CD4-positive, alpha-beta T cell (primary cell): ENCODE data around the gene MIEF2. TPM values are rescaled to one million over a fixed set of nuclear protein-coding genes. Genes with fewer than 3 reads are reported as not detected.

Experiments used
- ATAC-seq: fragments of 200-7000 bp; cut with Tn5 transposase; one replicate; pipeline ENCODE4 v1.10.0; 2022; ENCODE audit warnings: mild to moderate bottlenecking; ENCODE audit not compliant: poor library complexity
- CTCF ChIA-PET: fragments of 350-600 bp; sonication (Branson Sonifier 250); formaldehyde crosslinking; loops from one replicate; lab custom pipeline; 2021; ENCODE audit warnings: antibody characterized with exemption, inconsistent platforms; lab: Charles Lee
- POLR2A ChIA-PET: fragments of 350-600 bp; sonication (Branson Sonifier 250); formaldehyde crosslinking; loops from one replicate; lab custom pipeline; 2021; ENCODE audit warnings: antibody characterized with exemption, inconsistent platforms; lab: Charles Lee
- DNase-seq, 14 experiments: peaks; one replicate each; pipeline ENCODE4 v3.0.0-alpha.2; 2013 to 2020; ENCODE audit warnings: mixed read lengths in 2 of 14
- H3K27ac ChIP-seq, 2 donors: one replicate each; pipeline versions ENCODE4 v1.5.1 to v1.7.0; 2013; ENCODE audit warnings: low read length in 2 of 2, low read depth in 1 of 2, mild to moderate bottlenecking in 1 of 2
- H3K27me3 ChIP-seq, 2 experiments: 1 replicate in 1 of 2; 2 replicates in 1 of 2; pipeline versions ENCODE4 v1.6.1 to v1.7.0; 2013; ENCODE audit warnings: low read length in 2 of 2, control low read depth in 1 of 2, mild to moderate bottlenecking in 1 of 2, moderate library complexity in 1 of 2; ENCODE audit not compliant: insufficient read depth in 2 of 2, control insufficient read depth in 1 of 2
- H3K36me3 ChIP-seq: one replicate; pipeline ENCODE4 v1.6.1; 2013; ENCODE audit warnings: low read length, control low read depth; ENCODE audit not compliant: insufficient read depth
- H3K4me1 ChIP-seq: one replicate; pipeline ENCODE4 v1.6.1; 2013; ENCODE audit warnings: low read length, control low read depth; ENCODE audit not compliant: insufficient read depth
- H3K4me3 ChIP-seq: one replicate; pipeline ENCODE4 v1.5.1; 2013; ENCODE audit warnings: mild to moderate bottlenecking, low read length, moderate library complexity
- H3K9me3 ChIP-seq, 2 experiments: 1 replicate in 1 of 2; 2 replicates in 1 of 2; pipeline versions ENCODE4 v1.6.1 to v1.7.0; 2013; ENCODE audit warnings: low read length in 2 of 2, mild to moderate bottlenecking in 2 of 2, control low read depth in 1 of 2, moderate library complexity in 1 of 2; ENCODE audit not compliant: control insufficient read depth in 1 of 2, insufficient read depth in 1 of 2
- H3K27ac Mint-ChIP-seq: one replicate; pipeline ENCODE4 v1.8.0; 2020; ENCODE audit warnings: mixed read lengths
- H3K27me3 Mint-ChIP-seq: one replicate; pipeline ENCODE4 v1.8.0; 2021; ENCODE audit warnings: mixed read lengths
- H3K36me3 Mint-ChIP-seq: one replicate; pipeline ENCODE4 v1.8.0; 2021; ENCODE audit warnings: low read depth, mixed read lengths
- H3K4me1 Mint-ChIP-seq: one replicate; pipeline ENCODE4 v1.8.0; 2021; ENCODE audit warnings: low read depth, mixed read lengths
- H3K4me3 Mint-ChIP-seq: one replicate; pipeline ENCODE4 v1.8.0; 2020; ENCODE audit warnings: mild to moderate bottlenecking, mixed read lengths
- H3K9me3 Mint-ChIP-seq: one replicate; pipeline ENCODE4 v1.8.0; 2020; ENCODE audit warnings: mixed read lengths
- CTCF ChIP-seq: fragments of 200-600 bp; IDR thresholded peaks from one replicate; pipeline ENCODE4 v1.8.0; 2022; ENCODE audit warnings: antibody characterized with exemption, mild to moderate bottlenecking
- intact Hi-C, 2 experiments: fragments of 100-400 bp; cut with DNase I in 1 of 2; cut with micrococcal nuclease in 1 of 2; formaldehyde crosslinking; loops; one replicate each; pipeline versions ENCODE4 v1.15.1 to v1.9.0; 2023 to 2025; cut with DNase I, micrococcal nuclease
- total RNA-seq, 174 experiments: library from RNA in 2 of 174; stranded (reverse) in 2 of 174; gene quantifications; one replicate each; pipeline ENCODE4 v1.2.3 and lab custom pipeline; 2021 to 2026

The MIEF2 gene
- total RNA-seq, 2 experiments from 2014 or later, result 10.7 to 14.3 TPM

GRCh38 chr17:18254888-18255649 is 5.4 kb upstream of the MIEF2 start:
- no peak for TF ChIP-seq CTCF
- ATAC-seq, result no peak
- no peak for DNase-seq
- H3K4me1 ChIP-seq, result peaks cover 39% of the 10 kb centered on the region
- Mint-ChIP-seq H3K4me1 (peaks cover 28% of the 10 kb centered on the region), H3K27me3 (no peaks in the 10 kb centered on the region), H3K4me3 (peak overlapping the region; percentile 38), H3K27ac (no peak overlapping the region), H3K9me3 (no peaks in the 10 kb centered on the region), H3K36me3 (peaks cover 53% of the 10 kb centered on the region)
- no peaks in the 10 kb centered on the region for H3K9me3 ChIP-seq
- no peak overlapping the region for H3K4me3 ChIP-seq
- H3K36me3 ChIP-seq, result peaks cover 66% of the 10 kb centered on the region
- intact Hi-C loops, result no loop called here
- ChIA-PET POLR2A (interaction anchor here (1.3 kb wide), 1 partner anchor 30 kb away, joined by 3 read pairs; the partner anchor contains the start of gene LLGL1), CTCF (no interaction called here)
- no peak overlapping the region for H3K27ac ChIP-seq
- H3K27me3 ChIP-seq, result no peaks in the 10 kb centered on the region

GRCh38 chr17:18256351-18256750 is 4.1 kb upstream of the MIEF2 start:
- Mint-ChIP-seq H3K9me3 (no peaks in the 10 kb centered on the region), H3K27ac (no peak overlapping the region), H3K36me3 (peaks cover 40% of the 10 kb centered on the region), H3K4me3 (peak overlapping the region; percentile 93), H3K27me3 (no peaks in the 10 kb centered on the region), H3K4me1 (peaks cover 35% of the 10 kb centered on the region)
- Histone ChIP-seq H3K4me3 (no peak overlapping the region), H3K27me3 (no peaks in the 10 kb centered on the region), H3K27ac (no peak overlapping the region), H3K36me3 (peaks cover 53% of the 10 kb centered on the region), H3K9me3 (no peaks in the 10 kb centered on the region), H3K4me1 (peaks cover 49% of the 10 kb centered on the region)
- DNase-seq (no peak), ATAC-seq (no peak)
- intact Hi-C loops, result loop anchor here in 1 of 2 experiments (2.0 kb wide), 1 partner anchor 72 kb away; no protein-coding TSS in a partner anchor
- no peak for TF ChIP-seq CTCF
- CTCF ChIA-PET, result no interaction called here
- POLR2A ChIA-PET, result interaction anchor here (0.6 kb wide), 1 partner anchor 30 kb away, joined by 3 read pairs; no protein-coding TSS in a partner anchor

GRCh38 chr17:18256776-18257175 is 3.7 kb upstream of the MIEF2 start:
- peak in 1 of 14 experiments; percentile 11 for DNase-seq
- POLR2A ChIA-PET, result interaction anchor here (0.6 kb wide), 1 partner anchor 31 kb away, joined by 3 read pairs; no protein-coding TSS in a partner anchor
- Mint-ChIP-seq H3K27ac (peak overlapping the region; percentile 77), H3K27me3 (no peaks in the 10 kb centered on the region), H3K4me1 (peaks cover 39% of the 10 kb centered on the region), H3K4me3 (peak overlapping the region; percentile 93), H3K9me3 (no peaks in the 10 kb centered on the region), H3K36me3 (peaks cover 36% of the 10 kb centered on the region)
- no peaks in the 10 kb centered on the region for H3K27me3 ChIP-seq
- peak overlapping the region; percentile 91 for H3K4me3 ChIP-seq
- no peak for ATAC-seq
- H3K4me1 ChIP-seq, result peaks cover 53% of the 10 kb centered on the region
- intact Hi-C loops, result loop anchor here in 1 of 2 experiments (2.0 kb wide), 1 partner anchor 72 kb away; no protein-coding TSS in a partner anchor
- TF ChIP-seq CTCF, result no peak
- CTCF ChIA-PET, result no interaction called here
- peak overlapping the region in 1 of 2 donors; percentile 26 for H3K27ac ChIP-seq
- no peaks in the 10 kb centered on the region for H3K9me3 ChIP-seq
- peaks cover 49% of the 10 kb centered on the region for H3K36me3 ChIP-seq
